ENCODE results near the gene RTTN.

RTTN gene

GRCh38 chr18:69999656-70000055, 205.8 kb downstream of the RTTN start:
- TF ChIP-seq ZFP30 (CRISPR knock-in tag; IDR thresholded peaks at IDR 0.05) (no peak), POU6F1 (CRISPR knock-in tag; IDR thresholded peaks at IDR 0.05; ENCODE audit: borderline replicate concordance, low read depth) (no peak), RARB (CRISPR knock-in tag; IDR thresholded peaks at IDR 0.05) (no peak), CSDC2 (CRISPR knock-in tag; IDR thresholded peaks at IDR 0.05) (no peak), PPARA (CRISPR knock-in tag; IDR thresholded peaks at IDR 0.05; ENCODE audit: borderline replicate concordance) (no peak), ZFP3 (CRISPR knock-in tag; IDR thresholded peaks at IDR 0.05) (no peak), TCF4 (CRISPR knock-in tag; IDR thresholded peaks at IDR 0.05; ENCODE audit: borderline replicate concordance) (no peak), ZNF565 (CRISPR knock-in tag; conservative IDR thresholded peaks at IDR 0.05; ENCODE audit: low read depth) (no peak), ESRRG (CRISPR knock-in tag; IDR thresholded peaks at IDR 0.05) (no peak), PATZ1 (CRISPR knock-in tag; IDR thresholded peaks at IDR 0.05; ENCODE audit: borderline replicate concordance) (no peak), ISL1 (CRISPR knock-in tag; IDR thresholded peaks at IDR 0.05) (no peak), TSHZ2 (CRISPR knock-in tag; IDR thresholded peaks at IDR 0.05) (no peak), ZNF8 (CRISPR knock-in tag; IDR thresholded peaks at IDR 0.05) (no peak), BACH2 (CRISPR knock-in tag; IDR thresholded peaks at IDR 0.05; ENCODE audit: borderline replicate concordance) (no peak)
- ATAC-seq = no peak

GRCh38 chr18:69998523-69998987, 206.9 kb downstream of the RTTN start:
- TF ChIP-seq POU6F1 (CRISPR knock-in tag; IDR thresholded peaks at IDR 0.05; ENCODE audit: borderline replicate concordance, low read depth) (no peak), CSDC2 (CRISPR knock-in tag; IDR thresholded peaks at IDR 0.05) (no peak), ARNTL (CRISPR knock-in tag; IDR thresholded peaks at IDR 0.05; ENCODE audit: borderline replicate concordance, low read depth) (no peak), CREB5 (CRISPR knock-in tag; IDR thresholded peaks at IDR 0.05; ENCODE audit: low read depth) (no peak), ISL1 (CRISPR knock-in tag; IDR thresholded peaks at IDR 0.05) (peak; percentile 57), PPARA (CRISPR knock-in tag; IDR thresholded peaks at IDR 0.05; ENCODE audit: borderline replicate concordance) (no peak), GLIS3 (CRISPR knock-in tag; IDR thresholded peaks at IDR 0.05) (no peak), ZNF8 (CRISPR knock-in tag; IDR thresholded peaks at IDR 0.05) (no peak), ZC3H10 (CRISPR knock-in tag; IDR thresholded peaks at IDR 0.05) (peak; percentile 41; the same call in 1 of the 2 replicates), TCF4 (CRISPR knock-in tag; IDR thresholded peaks at IDR 0.05; ENCODE audit: borderline replicate concordance) (no peak), TSHZ2 (CRISPR knock-in tag; IDR thresholded peaks at IDR 0.05) (peak; percentile 80; the same call in 1 of the 2 replicates), SNAI2 (CRISPR knock-in tag; IDR thresholded peaks at IDR 0.05) (0 out of 2 replicates have a peak, but pooled peaks have one; percentile 45), ZFP3 (CRISPR knock-in tag; IDR thresholded peaks at IDR 0.05) (no peak), RARB (CRISPR knock-in tag; IDR thresholded peaks at IDR 0.05) (no peak), CSRNP3 (CRISPR knock-in tag; IDR thresholded peaks at IDR 0.05) (no peak), ZFP30 (CRISPR knock-in tag; IDR thresholded peaks at IDR 0.05) (no peak), OSR1 (CRISPR knock-in tag; IDR thresholded peaks at IDR 0.05) (no peak), ESRRG (CRISPR knock-in tag; IDR thresholded peaks at IDR 0.05) (no peak)
- peak; percentile 70 for ATAC-seq
